ENCODE results near the gene RNF26. TPM values are rescaled to one million over a fixed set of nuclear protein-coding genes. Genes with fewer than 3 reads are reported as not detected.

RNF26 gene
- total and polyA plus RNA-seq, 8 donors: 22.0 to 37.0 (median 28.4) TPM

DNA sequence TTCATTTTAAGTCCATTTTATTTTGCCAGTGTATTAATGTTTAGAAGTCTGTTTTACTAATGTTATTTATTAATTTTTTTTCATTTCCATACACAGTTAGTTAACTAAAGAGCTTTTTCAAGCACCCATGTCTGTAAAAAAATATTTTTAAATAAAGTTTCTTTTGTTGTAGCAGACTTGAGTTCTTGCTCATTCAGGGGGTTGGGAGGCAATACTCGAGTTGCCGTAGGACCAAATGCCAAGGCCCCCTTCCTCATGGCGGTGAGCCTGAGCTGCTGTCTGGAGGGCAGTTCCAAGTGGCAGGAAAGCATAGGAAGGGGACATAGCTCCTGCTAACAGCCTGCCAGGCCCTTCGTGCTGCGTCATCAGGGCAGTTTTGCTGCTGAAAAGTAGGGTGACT is 26.4 kb upstream of the RNF26 start:
- intact Hi-C loops (cut with DNase I): no loop called here
- Histone ChIP-seq H3K27ac (no peak overlapping the region), H3K36me3 (peaks cover 0 to 84% of the 10 kb centered on the region in 2 donors), H3K9me3 (no peaks in the 10 kb centered on the region), H3K27me3 (no peaks in the 10 kb centered on the region), H3K4me3 (no peak overlapping the region), H3K4me1 (peaks cover 0 to 4% of the 10 kb centered on the region in 2 donors)
- TF ChIP-seq, protein P1, sequence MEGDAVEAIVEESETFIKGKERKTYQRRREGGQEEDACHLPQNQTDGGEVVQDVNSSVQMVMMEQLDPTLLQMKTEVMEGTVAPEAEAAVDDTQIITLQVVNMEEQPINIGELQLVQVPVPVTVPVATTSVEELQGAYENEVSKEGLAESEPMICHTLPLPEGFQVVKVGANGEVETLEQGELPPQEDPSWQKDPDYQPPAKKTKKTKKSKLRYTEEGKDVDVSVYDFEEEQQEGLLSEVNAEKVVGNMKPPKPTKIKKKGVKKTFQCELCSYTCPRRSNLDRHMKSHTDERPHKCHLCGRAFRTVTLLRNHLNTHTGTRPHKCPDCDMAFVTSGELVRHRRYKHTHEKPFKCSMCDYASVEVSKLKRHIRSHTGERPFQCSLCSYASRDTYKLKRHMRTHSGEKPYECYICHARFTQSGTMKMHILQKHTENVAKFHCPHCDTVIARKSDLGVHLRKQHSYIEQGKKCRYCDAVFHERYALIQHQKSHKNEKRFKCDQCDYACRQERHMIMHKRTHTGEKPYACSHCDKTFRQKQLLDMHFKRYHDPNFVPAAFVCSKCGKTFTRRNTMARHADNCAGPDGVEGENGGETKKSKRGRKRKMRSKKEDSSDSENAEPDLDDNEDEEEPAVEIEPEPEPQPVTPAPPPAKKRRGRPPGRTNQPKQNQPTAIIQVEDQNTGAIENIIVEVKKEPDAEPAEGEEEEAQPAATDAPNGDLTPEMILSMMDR (IDR thresholded peaks at IDR 0.05): no peak
- no peak for DNase-seq
- ATAC-seq: no peak

DNA sequence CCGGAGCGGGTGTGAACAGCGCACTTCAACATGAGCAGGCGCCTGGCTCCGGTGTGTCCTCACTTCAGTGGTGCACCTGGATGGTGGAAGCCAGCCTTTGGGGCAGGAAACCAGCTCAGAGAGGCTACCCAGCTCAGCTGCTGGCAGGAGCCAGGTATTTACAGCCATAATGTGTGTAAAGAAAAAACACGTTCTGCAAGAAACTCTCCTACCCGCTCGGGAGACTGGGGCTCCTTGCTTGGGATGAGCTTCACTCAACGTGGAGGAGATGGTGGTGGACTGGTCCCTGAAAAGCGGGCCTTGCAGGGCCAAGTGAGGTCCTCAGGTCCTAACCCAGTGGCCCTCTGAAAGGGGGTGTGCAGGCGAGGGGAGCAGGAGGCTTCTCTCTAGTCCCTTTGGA is 24.9 kb upstream of the RNF26 start:
- no peaks in the 10 kb centered on the region for H3K9me3 ChIP-seq
- peaks cover 0 to 70% of the 10 kb centered on the region in 2 donors for H3K36me3 ChIP-seq
- intact Hi-C loops (cut with DNase I): no loop called here
- ATAC-seq (no peak), DNase-seq (no peak)
- H3K4me3 ChIP-seq: no peak overlapping the region
- TF ChIP-seq, protein P1 (IDR thresholded peaks at IDR 0.05): no peak
- H3K4me1 ChIP-seq: peaks cover 0 to 4% of the 10 kb centered on the region in 2 donors
- peaks cover 0 to 7% of the 10 kb centered on the region in 2 donors for H3K27me3 ChIP-seq
- no peak overlapping the region for H3K27ac ChIP-seq

DNA sequence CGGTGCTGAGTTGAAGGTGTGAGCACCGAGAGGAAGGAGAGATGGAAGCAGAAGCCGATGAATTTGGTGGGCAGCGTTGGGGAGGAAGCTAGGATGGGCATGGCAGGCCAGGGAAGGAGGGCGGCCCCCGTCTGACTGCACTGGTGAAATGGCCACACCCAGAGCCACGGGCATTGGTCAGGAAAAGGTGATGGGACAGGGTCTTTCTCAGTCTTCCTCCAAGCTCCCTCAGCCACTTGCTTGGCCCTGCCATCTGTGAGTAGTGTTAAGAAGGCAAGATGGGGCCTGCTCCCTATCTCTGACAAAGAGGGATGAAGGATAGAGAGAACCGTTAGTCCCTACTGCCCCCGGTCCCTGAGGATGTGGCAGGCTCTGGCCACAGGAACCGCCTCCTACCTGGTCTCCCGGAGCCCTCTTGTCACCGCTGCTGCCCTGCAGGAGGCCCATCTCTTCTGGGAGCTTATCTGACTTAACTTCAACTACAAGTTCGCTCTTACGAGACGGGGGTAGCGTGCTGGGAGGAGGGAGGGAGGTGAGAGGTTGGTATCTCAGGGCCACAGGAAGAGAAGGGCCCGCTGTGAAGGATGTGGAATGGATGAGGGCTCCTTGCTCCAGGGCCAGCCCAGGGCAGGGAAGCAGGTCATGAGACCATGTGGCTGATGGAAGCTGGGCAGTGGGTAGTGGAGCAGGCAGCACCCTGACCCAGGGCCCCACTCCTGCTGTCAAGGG is 24.2 kb upstream of the RNF26 start:
- TF ChIP-seq, protein P1 (IDR thresholded peaks at IDR 0.05): no peak
- ATAC-seq: no peak
- DNase-seq: no peak
- Histone ChIP-seq H3K36me3 (peaks cover 0 to 63% of the 10 kb centered on the region in 2 donors), H3K4me1 (peaks cover 0 to 11% of the 10 kb centered on the region in 2 donors), H3K4me3 (no peak overlapping the region), H3K27ac (no peak overlapping the region), H3K9me3 (no peaks in the 10 kb centered on the region), H3K27me3 (peaks cover 2 to 14% of the 10 kb centered on the region in 2 donors)
- intact Hi-C loops (cut with DNase I): no loop called here

DNA sequence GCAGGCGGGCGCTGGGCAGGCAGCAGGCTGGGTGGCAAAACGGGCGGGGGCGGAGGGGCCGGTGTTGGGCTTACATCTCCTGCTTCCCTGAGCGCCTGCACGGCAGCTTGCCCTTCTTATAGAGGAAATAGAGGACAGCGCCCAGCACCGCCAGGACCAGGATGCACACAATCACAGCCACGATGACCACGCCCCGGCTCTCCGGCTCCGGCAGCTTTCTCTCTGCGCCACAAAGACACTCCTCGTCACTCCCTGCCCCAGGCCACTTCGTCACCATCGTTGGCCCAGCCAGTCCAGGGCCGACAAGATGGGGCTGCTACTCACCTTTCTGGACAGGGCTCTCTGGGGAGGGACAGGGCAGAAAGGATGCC is 23.7 kb upstream of the RNF26 start:
- TF ChIP-seq, protein P1 (IDR thresholded peaks at IDR 0.05): no peak
- Histone ChIP-seq H3K4me3 (no peak overlapping the region), H3K9me3 (no peaks in the 10 kb centered on the region), H3K36me3 (peaks cover 0 to 57% of the 10 kb centered on the region in 2 donors), H3K27ac (no peak overlapping the region), H3K4me1 (peaks cover 0 to 16% of the 10 kb centered on the region in 2 donors), H3K27me3 (peaks cover 8 to 19% of the 10 kb centered on the region in 2 donors)
- intact Hi-C loops (cut with DNase I): no loop called here
- DNase-seq (no peak), ATAC-seq (no peak)

DNA sequence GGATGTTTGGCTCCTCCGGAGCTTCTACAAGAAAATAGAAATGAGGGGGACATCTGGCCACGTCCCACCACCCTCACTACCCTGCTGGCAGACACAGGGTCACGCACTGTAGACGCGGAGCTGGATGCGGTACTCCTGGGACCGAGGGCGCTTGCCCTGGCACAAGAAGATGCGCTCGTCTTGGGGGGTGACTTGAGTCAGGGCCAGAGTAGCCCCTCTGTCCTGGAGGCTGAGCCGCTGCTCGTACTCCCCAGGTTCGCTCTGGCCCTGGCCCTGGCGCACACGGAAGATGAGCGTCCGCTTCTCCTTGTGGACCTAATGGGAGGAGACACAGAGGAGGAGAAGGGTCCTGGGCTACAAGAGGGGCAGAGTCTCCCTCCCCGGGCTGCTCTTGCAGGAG is 19.6 kb upstream of the RNF26 start:
- TF ChIP-seq, protein P1 (IDR thresholded peaks at IDR 0.05): no peak
- ATAC-seq: no peak
- intact Hi-C loops (cut with DNase I): no loop called here
- Histone ChIP-seq H3K27me3 (peaks cover 26 to 60% of the 10 kb centered on the region in 2 donors), H3K4me1 (peaks cover 15 to 54% of the 10 kb centered on the region in 2 donors), H3K4me3 (peak overlapping the region; percentile 36 to 45), H3K27ac (no peak overlapping the region), H3K9me3 (no peaks in the 10 kb centered on the region), H3K36me3 (peaks cover 0 to 20% of the 10 kb centered on the region in 2 donors)
- DNase-seq: no peak
